A549 treated with Hydrocortisone at 1 μM for 4 hours (cell line): Measurements from ENCODE around the gene TBC1D30. TPM values are rescaled to one million over a fixed set of nuclear protein-coding genes. Genes with fewer than 3 reads are reported as not detected.

ENCODE experiments used
- total RNA-seq: library from RNA; stranded (reverse); fragments of 200-300 nt; extraction: Qiagen RNA extraction; gene quantifications from 5 replicates; pipeline ENCODE4 v1.2.3, GENCODE V29; 2022

TBC1D30 gene
- total RNA-seq: 1.1 to 1.4 TPM (median 1.3 TPM) in 5 replicates

GRCh38 chr12:64824500-64825142 is at the start of gene TBC1D30:
TSS of gene TBC1D30 (plus strand) at chr12:64824647. CDS start at chr12:64824880, 233 bp downstream.

Other genes starting within 250 kb of the TBC1D30 start
- 19.3 to 25.7 TPM (median 22.1 TPM) in 5 replicates for gene RASSF3, start 214.2 kb upstream of the TBC1D30 start, total RNA-seq
- gene GNS, start 65.2 kb upstream of the TBC1D30 start, total RNA-seq: 44.8 to 66.8 TPM (median 55.7 TPM) in 5 replicates